Tibial nerve (tissue), 3 donors: ENCODE results near the gene ROCK2.

Experiments used
- CTCF ChIP-seq, 5 experiments: fragments of 200-600 bp in 3 of 5; fragments of 450-650 bp in 2 of 5; sonication (generic) in 3 of 5; IDR thresholded peaks; one replicate each; pipeline ENCODE4 v1.5.1; 2016 to 2019; ENCODE audit warnings: antibody characterized with exemption in 5 of 5, mild to moderate bottlenecking in 3 of 5, moderate library complexity in 2 of 5
- POLR2A ChIP-seq, 2 donors: fragments of 450-650 bp; IDR thresholded peaks; one replicate each; pipeline ENCODE4 v1.6.1; 2017; ENCODE audit warnings: antibody characterized with exemption in 2 of 2, mild to moderate bottlenecking in 2 of 2, moderate library complexity in 2 of 2

GRCh38 chr2:11377928-11378545 lies 33.6 kb upstream of the ROCK2 start:
- TF ChIP-seq CTCF (IDR thresholded peaks at IDR 0.05) (no peak), POLR2A (IDR thresholded peaks at IDR 0.05) (no peak)
